A673 (cell line): ENCODE results near the gene LHCGR. TPM values are rescaled to one million over a fixed set of nuclear protein-coding genes. Genes with fewer than 3 reads are reported as not detected.

ENCODE experiments used
- BruUV-seq: library from RNA; stranded (reverse); fragments of 400-500 nt; replicated peaks from 2 replicates; lab custom pipeline; 2021; lab: Mats Ljungman, UMichigan
- CTCF ChIA-PET: fragments of 300-600 bp; sonication (Branson Sonifier 250); formaldehyde crosslinking; loops from one replicate; lab custom pipeline; 2022; ENCODE audit warnings: antibody characterized with exemption; lab: Charles Lee
- POLR2A ChIA-PET: fragments of 300-600 bp; sonication (Branson Sonifier 250); formaldehyde crosslinking; loops from one replicate; lab custom pipeline; 2022; ENCODE audit warnings: antibody characterized with exemption; ENCODE audit not compliant: low non-redundant PET; lab: Charles Lee
- DNase-seq: peaks from one replicate; pipeline ENCODE4 v3.0.0-alpha.2; 2015; ENCODE audit warnings: low spot score
- H3K27ac ChIP-seq: fragments of 200-600 bp; sonication (generic); 2 replicates; pipeline ENCODE4 v1.5.1; 2016; ENCODE audit warnings: mixed run types, low read depth, mild to moderate bottlenecking, mixed read lengths, antibody characterized with exemption, low read length; ENCODE audit not compliant: poor library complexity, severe bottlenecking
- H3K27me3 ChIP-seq: fragments of 200-600 bp; sonication (generic); replicated peaks from 2 replicates; pipeline ENCODE4 v1.6.1; 2017; ENCODE audit warnings: mixed run types, low read depth, mild to moderate bottlenecking, mixed read lengths, antibody characterized with exemption, low read length; ENCODE audit not compliant: insufficient read depth, poor library complexity
- H3K36me3 ChIP-seq: fragments of 200-600 bp; sonication (generic); 2 replicates; pipeline ENCODE4 v1.6.1; 2016; ENCODE audit warnings: mixed run types, mild to moderate bottlenecking, mixed read lengths, antibody characterized with exemption, low read length; ENCODE audit not compliant: insufficient read depth, poor library complexity, severe bottlenecking
- H3K4me1 ChIP-seq: fragments of 200-600 bp; sonication (generic); 2 replicates; pipeline ENCODE4 v1.6.1; 2017; ENCODE audit warnings: mixed run types, mild to moderate bottlenecking, mixed read lengths, antibody characterized with exemption, low read length; ENCODE audit not compliant: insufficient read depth, poor library complexity, severe bottlenecking
- H3K4me3 ChIP-seq: fragments of 200-600 bp; sonication (generic); 2 replicates; pipeline ENCODE4 v1.5.1; 2016; ENCODE audit warnings: low read depth, mixed run types, mild to moderate bottlenecking, mixed read lengths, low read length; ENCODE audit not compliant: poor library complexity, severe bottlenecking
- H3K9me3 ChIP-seq: fragments of 200-600 bp; sonication (generic); 2 replicates; pipeline ENCODE4 v1.6.1; 2016; ENCODE audit warnings: mixed run types, low read depth, mild to moderate bottlenecking, mixed read lengths, antibody characterized with exemption, low read length; ENCODE audit not compliant: poor library complexity, severe bottlenecking
- EZH2 ChIP-seq: fragments of 200-600 bp; sonication (generic); IDR thresholded peaks from 2 replicates; pipeline ENCODE4 v1.6.1; 2017; ENCODE audit warnings: borderline replicate concordance, low read depth, mild to moderate bottlenecking, mixed read lengths, antibody characterized with exemption, low read length; ENCODE audit not compliant: poor library complexity, severe bottlenecking
- intact Hi-C: fragments of 100-400 bp; cut with micrococcal nuclease; formaldehyde crosslinking; loops from one replicate; pipeline ENCODE4 v1.10.0; 2022; ENCODE audit not compliant: unreplicated experiment
- total RNA-seq: library from RNA; stranded (reverse); gene quantifications from 2 replicates; pipeline ENCODE4 v1.2.3, GENCODE V29; 2021
- TF ChIP-seq, protein P1 (sequence below): fragments of 300-800, 200-600 bp; sonication (generic); conservative IDR thresholded peaks from 2 replicates; pipeline ENCODE4 v1.5.1; 2017; ENCODE audit warnings: low read depth, mild to moderate bottlenecking, antibody characterized with exemption, low read length, moderate library complexity, mixed read lengths

The LHCGR gene
- total RNA-seq, 1 experiment from 2014 or later = not detected

DNA sequence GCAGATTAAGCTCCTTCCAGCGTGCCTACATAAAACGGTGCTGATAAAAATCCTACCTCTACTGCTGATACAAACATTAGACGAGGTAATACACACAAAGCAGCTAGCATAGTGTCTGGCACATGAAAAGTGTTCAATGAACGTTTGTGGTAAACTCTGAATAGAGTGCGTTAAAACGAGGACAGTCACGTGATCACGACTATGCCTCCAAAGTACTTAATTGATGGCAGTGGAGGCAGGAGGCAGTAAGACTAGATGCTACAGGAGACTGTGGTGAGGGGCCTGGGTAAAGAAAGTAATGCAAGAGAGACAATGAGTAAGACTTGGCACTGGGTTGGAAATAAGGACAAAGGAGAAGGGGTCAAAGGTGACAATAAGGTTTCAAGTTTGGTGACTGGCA is 32.1 kb upstream of the LHCGR start:
- Histone ChIP-seq H3K4me3 (no peak overlapping the region), H3K27me3 (no peaks in the 10 kb centered on the region), H3K9me3 (no peaks in the 10 kb centered on the region), H3K4me1 (no peaks in the 10 kb centered on the region), H3K27ac (no peak overlapping the region), H3K36me3 (no peaks in the 10 kb centered on the region)
- ChIA-PET CTCF (no interaction called here), POLR2A (no interaction called here)
- intact Hi-C loops = no loop called here
- no TSS peak for BruUV-seq
- no peak for TF ChIP-seq EZH2
- TF ChIP-seq, protein P1, sequence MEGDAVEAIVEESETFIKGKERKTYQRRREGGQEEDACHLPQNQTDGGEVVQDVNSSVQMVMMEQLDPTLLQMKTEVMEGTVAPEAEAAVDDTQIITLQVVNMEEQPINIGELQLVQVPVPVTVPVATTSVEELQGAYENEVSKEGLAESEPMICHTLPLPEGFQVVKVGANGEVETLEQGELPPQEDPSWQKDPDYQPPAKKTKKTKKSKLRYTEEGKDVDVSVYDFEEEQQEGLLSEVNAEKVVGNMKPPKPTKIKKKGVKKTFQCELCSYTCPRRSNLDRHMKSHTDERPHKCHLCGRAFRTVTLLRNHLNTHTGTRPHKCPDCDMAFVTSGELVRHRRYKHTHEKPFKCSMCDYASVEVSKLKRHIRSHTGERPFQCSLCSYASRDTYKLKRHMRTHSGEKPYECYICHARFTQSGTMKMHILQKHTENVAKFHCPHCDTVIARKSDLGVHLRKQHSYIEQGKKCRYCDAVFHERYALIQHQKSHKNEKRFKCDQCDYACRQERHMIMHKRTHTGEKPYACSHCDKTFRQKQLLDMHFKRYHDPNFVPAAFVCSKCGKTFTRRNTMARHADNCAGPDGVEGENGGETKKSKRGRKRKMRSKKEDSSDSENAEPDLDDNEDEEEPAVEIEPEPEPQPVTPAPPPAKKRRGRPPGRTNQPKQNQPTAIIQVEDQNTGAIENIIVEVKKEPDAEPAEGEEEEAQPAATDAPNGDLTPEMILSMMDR = no peak
- DNase-seq = no peak

DNA sequence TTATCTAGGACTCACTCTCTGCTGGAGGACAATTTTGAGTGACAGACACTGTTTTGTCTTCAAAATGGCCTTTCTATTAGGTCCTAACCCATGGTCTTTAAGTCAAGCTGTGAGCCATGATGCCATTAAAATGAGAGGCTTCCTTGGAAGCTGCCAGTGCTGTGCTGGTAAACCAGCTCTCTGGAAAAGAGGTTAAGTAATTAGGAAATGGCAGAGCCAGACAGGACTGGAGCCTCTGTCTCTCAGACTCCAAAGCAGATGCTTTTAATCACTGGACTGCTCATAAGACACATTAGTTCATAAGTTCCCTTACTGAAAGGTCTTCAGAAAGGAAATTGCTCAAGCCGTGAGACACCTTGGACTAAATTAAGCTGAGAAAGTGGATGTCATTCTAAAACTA is 25.8 kb upstream of the LHCGR start:
- no peaks in the 10 kb centered on the region for H3K27me3 ChIP-seq
- H3K27ac ChIP-seq = no peak overlapping the region
- no peaks in the 10 kb centered on the region for H3K9me3 ChIP-seq
- no TSS peak for BruUV-seq
- ChIA-PET POLR2A (no interaction called here), CTCF (interaction anchor here (0.6 kb wide), 1 partner anchor 159 kb away, joined by 4 read pairs; no protein-coding TSS in a partner anchor)
- no peaks in the 10 kb centered on the region for H3K36me3 ChIP-seq
- no peak overlapping the region for H3K4me3 ChIP-seq
- peak; percentile 15 for DNase-seq
- intact Hi-C loops = no loop called here
- no peak for TF ChIP-seq EZH2
- TF ChIP-seq, protein P1 = no peak
- no peaks in the 10 kb centered on the region for H3K4me1 ChIP-seq

DNA sequence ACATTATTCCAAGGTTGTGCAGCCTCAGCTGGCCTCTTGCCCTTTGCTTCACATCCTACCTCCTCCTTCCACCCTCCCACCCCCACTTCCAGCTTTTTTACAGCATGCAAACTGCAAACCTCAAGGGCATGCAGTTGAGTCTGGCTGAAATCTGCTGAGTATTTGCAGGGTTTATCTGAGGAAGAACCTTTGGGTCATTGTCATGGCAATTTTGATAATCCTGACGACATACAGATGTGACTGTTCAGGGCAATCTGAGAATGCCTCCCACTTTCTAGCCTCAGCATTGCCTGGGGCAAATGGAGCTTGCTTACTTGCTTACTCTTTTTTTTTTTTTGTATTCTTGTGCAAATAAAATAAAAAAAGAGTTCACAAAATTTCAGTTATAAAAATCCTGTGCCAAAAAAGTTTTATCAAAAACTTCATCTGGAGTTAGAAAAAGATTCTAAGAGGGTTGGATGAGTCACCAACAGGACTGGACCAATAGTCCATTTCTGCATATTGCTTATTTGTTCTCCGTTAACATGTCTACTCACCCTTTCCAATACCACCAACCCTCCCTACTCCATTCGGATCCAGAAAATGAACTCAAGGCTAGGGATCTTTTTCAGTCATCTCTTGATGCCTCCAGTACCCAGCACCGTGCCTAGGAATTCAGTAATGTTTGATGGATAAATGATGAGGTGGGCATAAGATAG is 23.6 kb upstream of the LHCGR start:
- no peaks in the 10 kb centered on the region for H3K4me1 ChIP-seq
- DNase-seq = no peak
- no peaks in the 10 kb centered on the region for H3K36me3 ChIP-seq
- no peaks in the 10 kb centered on the region for H3K27me3 ChIP-seq
- TF ChIP-seq EZH2 = no peak
- TF ChIP-seq, protein P1 = no peak
- no peaks in the 10 kb centered on the region for H3K9me3 ChIP-seq
- intact Hi-C loops = no loop called here
- CTCF ChIA-PET = no interaction called here
- no peak overlapping the region for H3K4me3 ChIP-seq
- no TSS peak for BruUV-seq
- H3K27ac ChIP-seq = no peak overlapping the region
- POLR2A ChIA-PET = no interaction called here
